Calu3 (cell line): Measurements from ENCODE around the gene DDX60. TPM values are rescaled to one million over a fixed set of nuclear protein-coding genes. Genes with fewer than 3 reads are reported as not detected.

Source experiments
- BruUV-seq: library from RNA; stranded (reverse); fragments of 400-500 nt; replicated peaks from 2 replicates; lab custom pipeline; 2021; lab: Mats Ljungman, UMichigan
- CTCF ChIA-PET: fragments of 300-600 bp; sonication (Branson Sonifier 250); formaldehyde crosslinking; loops from one replicate; lab custom pipeline; 2022; ENCODE audit warnings: antibody characterized with exemption; lab: Charles Lee
- DNase-seq: peaks from one replicate; pipeline ENCODE4 v3.0.0; 2022
- H3K27ac Mint-ChIP-seq: one replicate; pipeline ENCODE4 v1.8.0; 2022; ENCODE audit warnings: mixed read lengths; ENCODE audit not compliant: unreplicated experiment
- H3K27me3 Mint-ChIP-seq: one replicate; pipeline ENCODE4 v1.8.0; 2022; ENCODE audit warnings: mixed read lengths; ENCODE audit not compliant: unreplicated experiment
- H3K36me3 Mint-ChIP-seq: one replicate; pipeline ENCODE4 v1.8.0; 2022; ENCODE audit warnings: mild to moderate bottlenecking, moderate library complexity, mixed read lengths; ENCODE audit not compliant: insufficient read depth, unreplicated experiment
- H3K4me1 Mint-ChIP-seq: one replicate; pipeline ENCODE4 v1.8.0; 2022; ENCODE audit warnings: mild to moderate bottlenecking, low read depth, mixed read lengths; ENCODE audit not compliant: unreplicated experiment
- H3K4me3 Mint-ChIP-seq: one replicate; pipeline ENCODE4 v1.8.0; 2022; ENCODE audit warnings: mild to moderate bottlenecking, low read depth, moderate library complexity, mixed read lengths; ENCODE audit not compliant: unreplicated experiment
- H3K9me3 Mint-ChIP-seq: one replicate; pipeline ENCODE4 v1.8.0; 2022; ENCODE audit warnings: low read depth, mixed read lengths; ENCODE audit not compliant: unreplicated experiment
- intact Hi-C: fragments of 100-400 bp; cut with micrococcal nuclease; formaldehyde crosslinking; loops from one replicate; pipeline ENCODE4 v1.10.0; 2022; ENCODE audit not compliant: unreplicated experiment
- total RNA-seq: library from RNA; stranded (reverse); gene quantifications from 2 replicates; pipeline ENCODE4 v1.2.3, GENCODE V29; 2022
- TF ChIP-seq, protein P1 (sequence below): fragments of 200-600 bp; IDR thresholded peaks from one replicate; pipeline ENCODE4 v1.8.0; 2022; ENCODE audit warnings: antibody characterized with exemption; ENCODE audit not compliant: unreplicated experiment

The DDX60 gene
- total RNA-seq, 1 experiment from 2014 or later, result 66.5 TPM

DNA sequence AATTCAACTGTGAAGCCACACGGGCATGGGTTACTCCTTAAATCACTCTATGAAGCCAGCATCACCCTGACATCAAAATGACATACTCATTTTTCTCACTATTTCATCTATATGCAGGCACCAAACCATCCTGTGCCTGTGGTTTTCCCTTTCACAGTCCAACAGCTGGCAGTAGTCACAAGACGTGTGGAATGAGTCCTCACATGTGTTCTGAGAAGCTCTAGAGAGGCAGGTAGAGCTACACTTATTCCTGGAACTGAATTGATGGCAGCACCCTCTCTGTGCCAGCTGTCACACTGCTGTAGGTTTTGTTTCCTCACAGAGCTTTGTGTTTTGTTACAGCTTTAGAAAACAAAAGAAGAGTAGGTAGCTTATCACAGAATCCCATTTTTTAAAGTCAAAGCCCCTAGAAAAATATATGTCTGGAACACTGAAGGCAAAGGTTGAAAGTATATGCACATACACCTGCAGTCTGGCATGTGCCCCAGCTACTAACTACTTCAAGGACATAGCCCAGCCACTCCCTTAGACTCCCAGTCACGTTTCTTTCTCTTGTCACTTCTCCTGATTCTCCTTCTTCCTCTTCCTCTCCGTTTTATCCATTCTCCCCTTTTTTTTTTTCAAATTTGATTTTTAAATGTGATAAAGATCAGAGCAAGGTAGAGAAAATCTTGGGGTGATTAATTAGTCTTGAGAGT lies 119.1 kb downstream of the DDX60 start:
- no peak for DNase-seq
- no peak overlapping the region for H3K27ac Mint-ChIP-seq
- BruUV-seq, result no TSS peak
- TF ChIP-seq, protein P1, sequence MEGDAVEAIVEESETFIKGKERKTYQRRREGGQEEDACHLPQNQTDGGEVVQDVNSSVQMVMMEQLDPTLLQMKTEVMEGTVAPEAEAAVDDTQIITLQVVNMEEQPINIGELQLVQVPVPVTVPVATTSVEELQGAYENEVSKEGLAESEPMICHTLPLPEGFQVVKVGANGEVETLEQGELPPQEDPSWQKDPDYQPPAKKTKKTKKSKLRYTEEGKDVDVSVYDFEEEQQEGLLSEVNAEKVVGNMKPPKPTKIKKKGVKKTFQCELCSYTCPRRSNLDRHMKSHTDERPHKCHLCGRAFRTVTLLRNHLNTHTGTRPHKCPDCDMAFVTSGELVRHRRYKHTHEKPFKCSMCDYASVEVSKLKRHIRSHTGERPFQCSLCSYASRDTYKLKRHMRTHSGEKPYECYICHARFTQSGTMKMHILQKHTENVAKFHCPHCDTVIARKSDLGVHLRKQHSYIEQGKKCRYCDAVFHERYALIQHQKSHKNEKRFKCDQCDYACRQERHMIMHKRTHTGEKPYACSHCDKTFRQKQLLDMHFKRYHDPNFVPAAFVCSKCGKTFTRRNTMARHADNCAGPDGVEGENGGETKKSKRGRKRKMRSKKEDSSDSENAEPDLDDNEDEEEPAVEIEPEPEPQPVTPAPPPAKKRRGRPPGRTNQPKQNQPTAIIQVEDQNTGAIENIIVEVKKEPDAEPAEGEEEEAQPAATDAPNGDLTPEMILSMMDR, result no peak
- intact Hi-C loops, result no loop called here
- no peaks in the 10 kb centered on the region for H3K36me3 Mint-ChIP-seq
- no peaks in the 10 kb centered on the region for H3K27me3 Mint-ChIP-seq
- CTCF ChIA-PET, result interaction anchor here (0.7 kb wide), 1 partner anchor 203 kb away, joined by 4 read pairs; no protein-coding TSS in a partner anchor
- H3K4me1 Mint-ChIP-seq, result no peaks in the 10 kb centered on the region
- H3K9me3 Mint-ChIP-seq, result peaks cover 11% of the 10 kb centered on the region
- no peak overlapping the region for H3K4me3 Mint-ChIP-seq

DNA sequence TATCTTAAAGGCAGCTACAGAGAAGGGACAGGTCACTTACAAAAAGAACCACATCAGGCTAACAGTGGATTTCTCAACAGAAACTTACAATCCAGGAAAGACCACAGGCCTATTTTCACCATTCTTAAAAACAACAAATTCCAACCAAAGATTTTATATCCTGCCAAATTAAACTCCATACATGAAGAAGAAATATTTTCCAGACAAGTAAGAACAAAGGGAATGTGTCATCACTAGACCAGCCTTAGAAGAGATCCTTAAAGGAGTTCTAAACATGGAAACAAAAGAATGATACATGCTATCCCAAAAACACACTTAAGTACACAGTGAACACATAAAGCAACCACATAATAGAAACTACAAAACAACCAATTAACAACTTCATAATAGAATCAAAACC lies 120.6 kb downstream of the DDX60 start:
- BruUV-seq, result no TSS peak
- no peaks in the 10 kb centered on the region for H3K27me3 Mint-ChIP-seq
- TF ChIP-seq, protein P1, result no peak
- no peak overlapping the region for H3K4me3 Mint-ChIP-seq
- CTCF ChIA-PET, result no interaction called here
- H3K27ac Mint-ChIP-seq, result no peak overlapping the region
- H3K36me3 Mint-ChIP-seq, result no peaks in the 10 kb centered on the region
- H3K9me3 Mint-ChIP-seq, result peaks cover 9% of the 10 kb centered on the region
- DNase-seq, result no peak
- intact Hi-C loops, result no loop called here
- no peaks in the 10 kb centered on the region for H3K4me1 Mint-ChIP-seq

DNA sequence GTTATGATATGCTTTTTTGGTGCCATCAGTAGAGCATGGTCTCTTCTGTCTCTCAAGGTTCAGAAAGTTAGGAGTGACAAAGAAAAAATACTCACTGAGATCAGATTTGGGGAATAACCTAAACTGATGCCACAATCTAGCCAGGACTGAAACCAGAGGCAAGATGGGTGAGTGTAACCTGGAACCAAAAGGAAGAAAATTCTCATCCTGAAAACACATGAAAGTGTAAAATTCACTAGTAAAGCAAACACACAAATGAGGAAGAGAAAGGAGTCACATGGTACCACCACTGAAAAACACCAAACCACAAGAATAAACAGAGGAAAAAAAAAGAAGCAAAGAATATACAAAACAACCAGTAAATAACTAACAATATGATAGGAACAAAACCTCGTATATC lies 129.8 kb downstream of the DDX60 start:
- TF ChIP-seq, protein P1, result no peak
- intact Hi-C loops, result no loop called here
- no peaks in the 10 kb centered on the region for H3K4me1 Mint-ChIP-seq
- no peak for DNase-seq
- peaks cover 5% of the 10 kb centered on the region for H3K36me3 Mint-ChIP-seq
- CTCF ChIA-PET, result no interaction called here
- no peak overlapping the region for H3K4me3 Mint-ChIP-seq
- H3K27me3 Mint-ChIP-seq, result no peaks in the 10 kb centered on the region
- H3K9me3 Mint-ChIP-seq, result peaks cover 3% of the 10 kb centered on the region
- no TSS peak for BruUV-seq
- H3K27ac Mint-ChIP-seq, result no peak overlapping the region

DNA sequence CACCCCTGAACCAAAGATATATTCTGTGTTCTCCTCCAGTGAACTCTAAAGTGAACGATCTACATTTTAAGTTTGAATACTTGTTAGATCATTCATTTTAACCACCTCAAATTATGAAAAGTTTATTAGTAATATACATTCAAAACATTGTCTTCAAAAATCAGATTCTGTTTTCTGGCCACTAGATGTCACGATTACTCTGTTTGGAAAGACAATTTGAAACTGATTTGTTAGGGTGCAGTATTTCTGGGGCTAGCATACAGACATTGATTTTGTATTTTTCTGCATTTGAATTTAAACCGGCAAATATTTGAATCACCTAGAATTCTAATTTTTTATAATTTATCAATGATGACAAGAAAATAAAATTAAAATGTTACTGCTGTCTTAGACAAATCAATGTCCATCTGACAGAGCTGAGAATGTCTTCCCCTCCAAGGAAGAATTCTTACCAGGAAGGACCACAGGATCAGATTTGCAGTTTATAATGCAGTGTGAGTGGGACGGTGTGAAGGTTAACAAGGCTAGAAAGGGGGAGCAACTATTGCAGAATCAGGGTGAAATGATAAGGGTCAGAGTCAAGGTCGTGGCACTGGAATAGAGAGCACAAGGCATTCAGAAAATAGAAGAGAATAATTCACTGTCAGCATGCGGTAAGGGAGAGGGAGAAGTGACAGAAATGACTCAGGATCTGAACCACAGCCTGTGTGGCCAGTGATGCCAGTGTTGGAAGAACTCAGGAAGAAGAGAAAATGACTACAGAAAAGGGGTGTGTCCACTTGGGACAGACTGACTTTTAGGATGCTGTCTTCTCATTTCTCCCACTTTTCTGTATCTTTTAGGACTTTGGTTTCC lies 134.6 kb downstream of the DDX60 start:
- no peak for DNase-seq
- CTCF ChIA-PET, result interaction anchor here (0.5 kb wide), 1 partner anchor 112 kb away, joined by 3 read pairs; no protein-coding TSS in a partner anchor
- TF ChIP-seq, protein P1, result peak; percentile 29
- Mint-ChIP-seq H3K4me3 (no peak overlapping the region), H3K36me3 (peaks cover 5% of the 10 kb centered on the region), H3K4me1 (no peaks in the 10 kb centered on the region), H3K27ac (peak overlapping the region; percentile 38), H3K9me3 (peaks cover 3% of the 10 kb centered on the region), H3K27me3 (no peaks in the 10 kb centered on the region)
- no TSS peak for BruUV-seq
- intact Hi-C loops, result loop anchor here (2.0 kb wide), 1 partner anchor 739 kb away; no protein-coding TSS in a partner anchor
